ENCODE data around the gene OR6C6. TPM values are rescaled to one million over a fixed set of nuclear protein-coding genes. Genes with fewer than 3 reads are reported as not detected.

OR6C6 gene
- total RNA-seq: not detected in 2 replicates

GRCh38 chr12:55296469-55296868, at the start of gene OR6C6:
OR6C6 (minus strand) TSS chr12:55296569; CDS start chr12:55295232, 1,337 bp downstream.

GRCh38 chr12:55330446-55330845, 34.1 kb upstream of the OR6C6 start, which contains the start of gene OR6C3:
OR6C3 (plus strand) TSS chr12:55330746; CDS start chr12:55331701, 955 bp downstream.

GRCh38 chr12:55314043-55314442, 17.7 kb upstream of the OR6C6 start, which contains the start of gene OR6C1:
OR6C1 (plus strand) TSS chr12:55314343; CDS start chr12:55320600, 6,257 bp downstream.

GRCh38 chr12:55244309-55244708, 52.1 kb downstream of the OR6C6 start, which contains the start of gene OR6C74:
OR6C74 (plus strand) TSS chr12:55244609; CDS start chr12:55247288, 2,679 bp downstream.

Other genes with a start within 250 kb of the OR6C6 start
- gene OR9K2, start 170.2 kb downstream of the OR6C6 start, total RNA-seq: not detected in 2 replicates
- not detected in 2 replicates for gene OR10A7, start 75.5 kb downstream of the OR6C6 start, total RNA-seq
- not detected in 2 replicates for gene OR6C74, start 52.0 kb downstream of the OR6C6 start, total RNA-seq
- gene OR6C1, start 17.8 kb upstream of the OR6C6 start, total RNA-seq: not detected in 2 replicates
- not detected in 2 replicates for gene OR6C3, start 34.2 kb upstream of the OR6C6 start, total RNA-seq
- not detected in 2 replicates for gene OR6C75, start 66.4 kb upstream of the OR6C6 start, total RNA-seq
- not detected in 2 replicates for gene OR6C65, start 104.0 kb upstream of the OR6C6 start, total RNA-seq
- not detected in 2 replicates for gene OR6C76, start 129.7 kb upstream of the OR6C6 start, total RNA-seq
- not detected in 2 replicates for gene OR6C2, start 147.5 kb upstream of the OR6C6 start, total RNA-seq
- gene OR6C70, start 173.6 kb upstream of the OR6C6 start, total RNA-seq: not detected in 2 replicates
- not detected in 2 replicates for gene OR6C68, start 195.8 kb upstream of the OR6C6 start, total RNA-seq

Measured in uterine smooth muscle cell (primary cell).